Occipital lobe (tissue), 2 donors: ENCODE results near the gene TRMT44. TPM values are rescaled to one million over a fixed set of nuclear protein-coding genes. Genes with fewer than 3 reads are reported as not detected.
"Not testable (repeated sequence)": the region's sequence is repeated elsewhere in the genome, so short reads cannot be mapped to it uniquely, and the experiment has no call there.

Source experiments
- DNase-seq: peaks from one replicate; lab custom pipeline; 2025; lab: John Stamatoyannopoulos, UW
- total RNA-seq: library from RNA; depleted of rRNA; stranded (reverse); fragments of >200 nt; gene quantifications from one replicate; pipeline ENCODE4 v1.2.3, GENCODE V29; 2014

TRMT44 gene
- total RNA-seq, 1 donor from 2014 or later: 18.9 TPM

- DNase-seq: not testable (repeated sequence)
These were observed 50.9 kb downstream of the TRMT44 start for GRCh38 chr4:8491478-8491877.

GRCh38 chr4:8492174-8492573 is 51.6 kb downstream of the TRMT44 start:
- DNase-seq: no peak

GRCh38 chr4:8493484-8493883 is 52.9 kb downstream of the TRMT44 start:
- no peak for DNase-seq

GRCh38 chr4:8494218-8494617 is 53.6 kb downstream of the TRMT44 start:
- no peak for DNase-seq

- no peak for DNase-seq
These were observed 54.5 kb downstream of the TRMT44 start for GRCh38 chr4:8494983-8495548.

GRCh38 chr4:8495803-8496202 is 55.2 kb downstream of the TRMT44 start:
- no peak for DNase-seq

GRCh38 chr4:8497762-8498161 is 57.2 kb downstream of the TRMT44 start:
- DNase-seq: no peak

GRCh38 chr4:8500966-8501365 is 60.4 kb downstream of the TRMT44 start:
- no peak for DNase-seq

- DNase-seq: no peak
These were observed 61.2 kb downstream of the TRMT44 start for GRCh38 chr4:8501781-8502180.

GRCh38 chr4:8502371-8502770 is 61.8 kb downstream of the TRMT44 start:
- DNase-seq: no peak

- DNase-seq: no peak
These were observed 62.4 kb downstream of the TRMT44 start for GRCh38 chr4:8502836-8503585.

- DNase-seq: no peak
These were observed 63.2 kb downstream of the TRMT44 start for GRCh38 chr4:8503801-8504200.

- no peak for DNase-seq
These were observed 63.9 kb downstream of the TRMT44 start for GRCh38 chr4:8504279-8505007.

GRCh38 chr4:8505229-8505628 is 64.7 kb downstream of the TRMT44 start:
- DNase-seq: no peak

GRCh38 chr4:8506006-8506372 is 65.4 kb downstream of the TRMT44 start:
- DNase-seq: no peak

GRCh38 chr4:8506373-8507195 is 66.0 kb downstream of the TRMT44 start:
- DNase-seq: peak; percentile 68

- no peak for DNase-seq
These were observed 66.6 kb downstream of the TRMT44 start for GRCh38 chr4:8507196-8507570.

- DNase-seq: no peak
These were observed 67.0 kb downstream of the TRMT44 start for GRCh38 chr4:8507624-8508023.

- no peak for DNase-seq
These were observed 67.7 kb downstream of the TRMT44 start for GRCh38 chr4:8508266-8508665.

- DNase-seq: no peak
These were observed 68.2 kb downstream of the TRMT44 start for GRCh38 chr4:8508740-8509139.

GRCh38 chr4:8509311-8509950 is 68.9 kb downstream of the TRMT44 start:
- DNase-seq: no peak
